GOT3 (cell line): Measurements from ENCODE around the gene DNAH14.
"Not testable (repeated sequence)": the region's sequence is repeated elsewhere in the genome, so short reads cannot be mapped to it uniquely, and the experiment has no call there.

Experiments used
- DNase-seq: peaks from one replicate; lab custom pipeline; 2025; ENCODE audit warnings: mixed read lengths; lab: John Stamatoyannopoulos, UW

The DNAH14 gene

GRCh38 chr1:224929335-224930237 is at the start of gene DNAH14:
TSS of gene DNAH14 (plus strand) at chr1:224929675. CDS start at chr1:224952703, 23,028 bp downstream.
- DNase-seq, result peak; percentile 27

GRCh38 chr1:224880593-224881307 is 48.7 kb upstream of the DNAH14 start:
- no peak for DNase-seq

GRCh38 chr1:224881308-224881692 is 48.2 kb upstream of the DNAH14 start:
- not testable (repeated sequence) for DNase-seq

GRCh38 chr1:224881762-224882211 is 47.7 kb upstream of the DNAH14 start:
- no peak for DNase-seq

GRCh38 chr1:224882264-224882663 is 47.2 kb upstream of the DNAH14 start:
- DNase-seq, result no peak

DNA sequence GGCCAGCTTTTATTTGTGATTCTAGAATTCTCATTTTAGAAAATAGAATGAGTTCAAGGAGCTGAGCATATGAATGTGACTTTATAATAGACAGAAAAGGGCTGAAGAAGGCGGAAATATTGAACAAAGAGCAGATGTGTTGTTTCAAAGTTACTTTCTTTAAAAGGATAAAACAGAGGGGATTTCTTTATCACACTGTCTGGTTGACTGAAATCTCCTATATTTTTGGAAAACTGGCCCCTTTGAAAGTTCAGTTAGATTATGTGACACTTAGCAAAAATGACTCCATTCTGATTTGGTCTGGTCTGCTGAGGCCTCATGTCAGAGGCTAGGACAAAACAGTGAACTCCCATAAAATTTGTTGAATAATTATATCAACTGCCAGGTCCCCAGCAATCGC is 46.4 kb upstream of the DNAH14 start:
- DNase-seq, result no peak

DNA sequence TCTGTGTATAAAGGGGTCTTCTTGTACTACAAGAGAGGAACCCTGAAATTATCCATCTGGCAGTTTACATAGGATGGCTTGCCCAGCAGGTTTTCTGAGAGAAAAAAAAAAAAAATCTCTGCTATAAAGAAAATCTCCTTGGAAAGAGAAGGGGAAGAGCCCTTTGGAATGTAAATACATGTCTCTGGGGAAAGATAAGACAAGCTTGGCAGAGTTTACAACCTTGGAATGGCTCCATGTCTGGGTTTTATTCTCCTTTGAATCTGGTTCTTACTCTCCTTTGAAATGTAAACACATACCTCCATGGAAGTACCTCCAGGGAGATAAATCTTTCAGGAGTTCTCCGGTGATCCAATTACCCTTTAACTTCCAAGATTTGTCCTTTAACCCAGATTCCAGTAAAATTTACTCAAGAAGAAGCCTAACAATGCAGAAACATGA is 45.1 kb upstream of the DNAH14 start:
- DNase-seq, result no peak

DNA sequence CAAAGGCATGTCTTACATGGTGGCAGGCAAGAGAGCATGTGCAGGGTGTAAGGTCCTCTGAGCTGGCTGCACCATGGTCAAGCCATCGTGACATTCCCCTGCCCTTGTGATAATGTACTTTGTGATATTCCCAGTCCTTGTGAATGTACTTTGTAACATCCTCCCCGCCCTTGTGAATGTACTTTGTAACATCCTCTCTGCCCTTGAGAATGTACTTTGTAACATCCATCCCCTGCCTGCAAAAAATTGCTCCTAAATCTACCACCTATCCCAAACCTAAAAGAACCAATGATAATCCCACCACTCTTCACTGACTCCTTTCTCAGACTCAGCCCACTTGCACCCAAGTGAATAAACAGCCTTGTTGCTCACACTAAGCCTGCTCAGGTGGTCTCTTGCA is 44.1 kb upstream of the DNAH14 start:
- DNase-seq, result not testable (repeated sequence)

DNA sequence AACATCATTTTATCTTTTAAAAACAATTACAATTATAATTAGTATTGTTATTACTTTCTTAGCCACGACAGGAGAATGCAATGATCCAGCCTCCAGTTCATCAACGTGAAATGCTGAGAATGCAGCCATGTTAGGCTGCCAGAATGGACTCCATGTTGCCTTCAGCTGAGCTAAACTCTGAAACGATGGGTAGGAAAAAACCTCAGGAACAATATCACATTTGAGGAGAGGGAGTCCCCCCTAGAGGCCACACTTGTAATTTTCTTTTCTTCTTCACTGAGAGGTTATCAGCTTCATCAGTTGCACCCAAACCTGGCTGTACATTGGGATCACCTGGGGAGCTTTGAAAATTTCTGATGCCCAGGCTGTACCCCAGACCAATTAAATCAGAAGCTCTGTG is 34.6 kb upstream of the DNAH14 start:
- DNase-seq, result no peak

GRCh38 chr1:224896130-224896781 is 33.2 kb upstream of the DNAH14 start:
- DNase-seq, result no peak

DNA sequence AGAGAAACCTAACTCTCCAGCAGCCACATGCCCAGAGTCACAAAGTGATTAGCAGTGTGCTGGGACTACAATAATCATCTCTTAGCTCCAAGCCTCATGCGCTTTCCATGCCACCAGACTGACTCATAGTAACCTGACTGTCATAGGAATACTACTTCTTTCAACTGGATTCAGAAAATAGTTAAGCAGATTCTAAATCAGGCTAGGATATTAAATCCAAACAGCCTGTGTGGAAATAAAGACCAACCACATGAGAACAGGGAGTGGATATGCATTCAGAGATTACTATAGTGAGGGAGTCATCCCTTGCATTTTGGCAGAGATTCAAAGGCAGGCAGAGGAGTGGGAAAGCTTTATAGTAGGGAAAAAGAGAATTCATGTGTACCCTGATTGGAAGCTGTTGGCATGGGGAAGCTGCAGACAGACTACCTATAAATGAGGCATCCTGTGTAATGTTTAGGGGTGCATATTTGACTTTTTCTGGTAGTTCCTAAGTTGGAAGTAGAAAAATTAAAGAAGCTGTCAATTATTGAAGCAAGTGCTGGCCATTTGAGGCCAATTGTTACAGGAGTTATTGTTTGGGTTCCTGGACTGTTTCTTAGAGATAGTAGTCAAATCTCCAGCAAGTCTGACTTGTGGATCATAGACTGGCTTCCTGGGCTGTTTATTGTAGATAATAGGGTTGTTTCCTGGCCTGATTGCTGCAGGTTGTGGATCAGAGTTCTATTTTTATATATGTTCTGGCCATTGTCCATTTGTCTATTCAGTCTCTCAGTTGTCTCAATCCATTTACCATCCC is 31.7 kb upstream of the DNAH14 start:
- no peak for DNase-seq

DNA sequence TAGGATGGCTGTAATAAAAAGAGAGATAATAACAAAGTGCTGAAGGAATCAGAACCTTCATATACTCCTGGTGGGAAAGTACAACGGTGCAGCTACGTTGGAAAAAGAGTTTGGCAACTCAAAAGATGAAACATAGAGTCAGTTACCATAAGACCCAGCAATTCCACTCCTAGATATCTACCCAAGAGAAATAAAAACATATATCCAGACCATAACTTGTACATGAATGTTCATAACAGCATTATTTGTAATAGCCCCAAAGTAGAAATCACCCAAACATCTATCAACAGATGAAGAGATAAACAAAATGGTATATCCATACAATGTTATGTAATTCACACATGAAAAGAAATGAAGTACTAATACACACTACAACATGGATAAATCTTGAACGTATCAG is 30.5 kb upstream of the DNAH14 start:
- no peak for DNase-seq

GRCh38 chr1:224900062-224900630 is 29.3 kb upstream of the DNAH14 start:
- no peak for DNase-seq

DNA sequence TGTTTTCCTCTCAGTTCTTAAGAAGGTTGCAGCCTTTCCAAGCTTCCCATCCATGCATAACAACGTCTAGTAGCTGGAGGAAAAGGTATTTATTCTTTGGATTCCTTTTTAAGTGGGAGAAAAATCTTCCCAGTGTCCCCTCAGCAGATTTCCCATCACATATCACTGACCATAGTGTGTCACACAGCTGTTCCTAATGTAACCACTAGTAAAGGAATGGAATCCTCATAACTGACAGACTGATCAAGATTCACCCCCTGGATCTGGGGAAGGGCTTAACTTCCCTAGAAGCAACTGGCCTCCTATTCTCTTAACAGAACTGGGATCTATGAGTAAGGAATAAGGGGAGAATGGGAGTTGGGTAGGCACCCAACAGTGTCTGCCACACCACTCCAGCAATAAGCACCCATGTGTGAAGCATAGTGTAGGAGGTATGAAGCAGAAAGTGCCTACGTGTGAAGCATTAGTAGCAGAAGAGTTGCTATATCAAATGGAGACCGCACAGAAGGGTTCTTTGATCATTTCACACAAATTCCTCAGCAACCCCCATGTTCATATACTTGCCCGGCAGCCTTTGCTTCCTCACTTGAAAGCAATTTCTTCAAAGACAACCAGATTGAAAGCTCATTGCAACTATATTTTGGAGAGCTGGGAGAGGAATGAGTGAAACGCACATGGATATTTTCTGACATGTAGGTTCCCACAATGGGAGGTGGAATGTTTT is 28.2 kb upstream of the DNAH14 start:
- no peak for DNase-seq

GRCh38 chr1:224903955-224904354 is 25.5 kb upstream of the DNAH14 start:
- no peak for DNase-seq

DNA sequence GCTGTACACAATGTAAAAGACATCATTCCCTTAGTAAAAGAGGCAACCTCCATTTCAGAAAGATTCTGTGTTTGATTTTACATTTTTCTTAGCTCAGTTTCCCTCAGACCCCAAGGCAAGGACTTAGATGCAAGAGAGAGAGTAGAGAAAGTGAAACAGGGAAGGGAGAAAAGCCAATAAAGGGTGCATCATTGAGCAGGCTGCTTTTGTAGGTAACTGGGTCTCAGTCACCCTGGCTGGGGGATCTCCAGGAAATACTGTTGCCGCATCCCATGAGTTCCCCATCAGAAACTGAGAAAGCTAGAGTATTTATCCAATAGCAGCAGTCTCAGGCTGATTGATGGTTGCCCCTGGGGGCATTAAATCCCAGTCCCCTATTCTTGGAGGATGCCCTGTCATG is 23.1 kb upstream of the DNAH14 start:
- DNase-seq, result no peak

DNA sequence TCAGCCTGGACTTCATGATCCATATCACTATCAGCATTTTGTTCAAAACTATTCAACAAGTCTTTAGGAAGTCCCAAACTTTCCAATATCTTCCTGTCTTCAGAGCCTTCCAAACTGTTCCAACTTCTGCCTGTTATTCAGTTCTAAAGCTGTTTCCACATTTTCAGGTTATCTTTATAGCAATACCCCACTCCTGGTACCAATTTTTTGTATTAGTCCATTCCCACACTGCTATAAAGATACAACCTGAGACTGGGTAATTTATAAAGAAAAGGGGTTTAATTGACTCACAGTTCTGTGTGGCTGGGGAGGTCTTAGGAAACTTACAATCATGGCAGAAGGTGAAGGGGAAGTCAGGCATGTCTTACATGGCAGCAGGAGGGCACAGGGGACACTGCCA is 18.3 kb upstream of the DNAH14 start:
- DNase-seq, result no peak

DNA sequence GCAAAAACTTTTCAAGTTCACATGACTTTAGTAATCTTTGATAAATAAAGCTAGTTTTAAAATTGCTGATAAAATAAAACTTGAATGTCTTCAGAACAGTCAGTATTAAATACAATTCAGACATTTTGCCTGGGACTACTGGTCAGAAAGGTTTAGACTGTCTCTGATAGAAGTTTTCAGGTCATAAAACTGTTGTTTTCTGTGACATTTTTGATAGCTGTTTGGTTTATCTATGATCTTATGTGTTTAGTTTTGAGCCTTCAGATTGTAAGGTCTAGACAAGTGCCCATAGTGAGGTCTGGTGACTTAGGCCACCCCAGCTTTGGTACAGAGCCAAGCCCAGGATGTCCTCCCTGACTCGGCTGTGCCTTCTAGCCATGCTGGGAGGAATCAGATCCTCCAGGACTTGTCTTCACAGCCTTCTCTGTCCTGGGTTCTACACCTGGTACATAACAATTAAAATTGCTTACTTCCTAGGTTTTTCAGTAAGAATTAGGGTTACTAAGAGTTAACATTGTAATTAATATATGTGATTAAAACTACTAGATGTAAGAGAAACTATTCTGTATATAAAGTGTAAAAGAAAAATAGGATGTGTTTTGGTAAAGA is 15.1 kb upstream of the DNAH14 start:
- no peak for DNase-seq

GRCh38 chr1:224919508-224919907 is 10.0 kb upstream of the DNAH14 start:
- DNase-seq, result no peak

DNA sequence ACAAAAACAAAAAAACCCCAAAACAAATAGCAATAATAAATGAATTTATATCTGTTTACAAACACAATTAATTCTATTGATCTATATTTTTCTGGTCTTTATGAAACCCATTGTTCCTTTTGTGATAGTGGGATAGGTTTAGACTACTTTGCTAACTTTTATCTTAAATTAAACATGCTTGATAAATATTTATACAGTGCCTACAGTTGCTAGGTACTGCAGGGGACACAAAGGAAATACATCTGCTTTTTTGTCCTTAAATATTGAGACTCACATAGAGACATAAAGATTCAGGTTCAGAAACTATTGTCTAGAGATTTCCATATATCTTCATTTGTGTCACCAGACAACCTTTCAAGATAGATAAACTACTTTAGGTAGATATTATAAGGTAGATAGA is 8.5 kb upstream of the DNAH14 start:
- DNase-seq, result no peak
